GM12878 (cell line): ENCODE results near the gene GPR141. TPM values are rescaled to one million over a fixed set of nuclear protein-coding genes. Genes with fewer than 3 reads are reported as not detected.

ENCODE experiments used
- ATAC-seq: fragments of 200-7000 bp; cut with Tn5 transposase; 3 replicates; pipeline ENCODE4 v1.9.1; 2020; ENCODE audit warnings: mild to moderate bottlenecking, moderate library complexity
- BruUV-seq: library from RNA; stranded (reverse); fragments of 400-500 nt; replicated peaks from 2 replicates; lab custom pipeline; 2021; lab: Mats Ljungman, UMichigan
- CTCF ChIA-PET: fragments of 300-600 bp; sonication (Branson Sonifier 250); formaldehyde crosslinking; extraction: SDS; loops from one replicate; lab custom pipeline; 2021; ENCODE audit warnings: inconsistent platforms; lab: Yijun Ruan, JAX
- POLR2A ChIA-PET: fragments of 350-600 bp; formaldehyde crosslinking; extraction: SDS; loops from one replicate; lab custom pipeline; 2021; ENCODE audit warnings: inconsistent platforms; lab: Charles Lee
- RAD21 ChIA-PET: fragments of 300-600 bp; sonication (Branson Sonifier 250); formaldehyde crosslinking; loops from one replicate; lab custom pipeline; 2023; ENCODE audit warnings: antibody characterized with exemption; ENCODE audit not compliant: unreplicated experiment; lab: Charles Lee
- SMC1A ChIA-PET: fragments of 300-600 bp; sonication (Branson Sonifier 250); formaldehyde crosslinking; loops from one replicate; lab custom pipeline; 2023; ENCODE audit not compliant: unreplicated experiment, uncharacterized antibody; lab: Charles Lee
- DNase-seq: peaks from one replicate; pipeline ENCODE4 v3.0.0-alpha.2; 2011; ENCODE audit warnings: low read depth, low spot score
- FAIRE-seq: peaks from 3 replicates; lab custom pipeline; 2011; peaks lifted over from hg19 to GRCh38; lab: Jason Lieb, UNC
- H2AFZ ChIP-seq: 2 replicates; pipeline ENCODE4 v1.6.0; 2011; ENCODE audit warnings: low read depth, low read length, control low read depth; ENCODE audit not compliant: control insufficient read depth
- H3K27ac ChIP-seq: 2 replicates; pipeline ENCODE4 v1.5.1; 2011; ENCODE audit warnings: control low read depth; ENCODE audit not compliant: control insufficient read depth, insufficient read depth
- H3K27me3 ChIP-seq, 2 experiments: replicated peaks in 1 of 2; 2 replicates each; pipeline versions ENCODE4 v1.6.0 to v1.6.1; 2011; ENCODE audit warnings: low read length in 1 of 2; ENCODE audit not compliant: control insufficient read depth in 2 of 2, insufficient read depth in 2 of 2
- H3K36me3 ChIP-seq, 2 experiments: 2 replicates each; pipeline ENCODE4 v1.5.1; 2011; ENCODE audit warnings: low read length in 1 of 2; ENCODE audit not compliant: control insufficient read depth in 2 of 2, insufficient read depth in 2 of 2
- H3K4me1 ChIP-seq: 2 replicates; pipeline ENCODE4 v1.6.1; 2011; ENCODE audit warnings: mild to moderate bottlenecking, low read length, moderate library complexity, mixed read lengths; ENCODE audit not compliant: control insufficient read depth, insufficient read depth
- H3K4me2 ChIP-seq: 2 replicates; pipeline ENCODE4 v1.6.0; 2011; ENCODE audit warnings: control low read depth; ENCODE audit not compliant: control insufficient read depth, insufficient read depth
- H3K4me3 ChIP-seq: fragments of 200-600 bp; sonication (generic); 2 replicates; pipeline ENCODE4 v1.5.1; 2016
- H3K79me2 ChIP-seq: 2 replicates; pipeline ENCODE4 v1.6.0; 2011; ENCODE audit warnings: low read length; ENCODE audit not compliant: control insufficient read depth, insufficient read depth
- H3K9ac ChIP-seq: 2 replicates; pipeline ENCODE4 v1.8.0; 2011; ENCODE audit warnings: low read length, control low read depth, mixed read lengths; ENCODE audit not compliant: control insufficient read depth, insufficient read depth
- H3K9me3 ChIP-seq: replicated peaks from 3 replicates; pipeline ENCODE4 v1.5.1; 2011; ENCODE audit warnings: mild to moderate bottlenecking, low read length; ENCODE audit not compliant: control insufficient read depth, insufficient read depth
- H4K20me1 ChIP-seq: 2 replicates; pipeline ENCODE4 v1.6.0; 2011; ENCODE audit not compliant: control insufficient read depth, insufficient read depth
- BRCA1 ChIP-seq: IDR thresholded peaks from 2 replicates; pipeline ENCODE4 v1.6.1; 2011; ENCODE audit warnings: low read depth, low read length, improper control_type of control experiment
- DPF2 ChIP-seq: fragments of 450-650 bp; IDR thresholded peaks from 2 replicates; pipeline ENCODE4 v1.6.1; 2017; ENCODE audit warnings: mild to moderate bottlenecking
- EGR1 ChIP-seq, 2 experiments: IDR thresholded peaks; 1 replicate in 1 of 2; 2 replicates in 1 of 2; pipeline ENCODE4 v1.6.1; 2011 to 2012; ENCODE audit warnings: low read depth in 2 of 2, low read length in 2 of 2, borderline replicate concordance in 1 of 2, mild to moderate bottlenecking in 1 of 2, moderate library complexity in 1 of 2
- FOXK2 ChIP-seq: fragments of 450-650 bp; IDR thresholded peaks from 2 replicates; pipeline ENCODE4 v1.6.1; 2017; ENCODE audit warnings: mild to moderate bottlenecking, moderate library complexity
- GATAD2B ChIP-seq: fragments of 450-650 bp; conservative IDR thresholded peaks from 2 replicates; pipeline ENCODE4 v1.6.1; 2017; ENCODE audit warnings: low read depth, mild to moderate bottlenecking, moderate library complexity
- KLF5 ChIP-seq: fragments of 450-650 bp; IDR thresholded peaks from 2 replicates; pipeline ENCODE4 v1.6.1; 2014; ENCODE audit warnings: mild to moderate bottlenecking; ENCODE audit not compliant: partially characterized antibody
- MTA2 ChIP-seq: fragments of 450-650 bp; IDR thresholded peaks from 2 replicates; pipeline ENCODE4 v1.6.1; 2016; ENCODE audit warnings: low read depth, mild to moderate bottlenecking, moderate library complexity
- NFYB ChIP-seq: IDR thresholded peaks from 2 replicates; pipeline ENCODE4 v1.6.1; 2011; ENCODE audit warnings: low read depth, mild to moderate bottlenecking, low read length, improper control_type of control experiment, moderate library complexity; ENCODE audit not compliant: insufficient read depth
- RCOR1 ChIP-seq: conservative IDR thresholded peaks from 2 replicates; pipeline ENCODE4 v1.6.1; 2012; ENCODE audit warnings: low read depth, low read length, improper control_type of control experiment
- RUNX3 ChIP-seq: IDR thresholded peaks from 2 replicates; pipeline ENCODE4 v1.6.1; 2012; ENCODE audit warnings: low read length, inconsistent platforms
- SIX5 ChIP-seq: IDR thresholded peaks from 2 replicates; pipeline ENCODE4 v1.6.1; 2011; ENCODE audit warnings: mild to moderate bottlenecking, low read depth, low read length, moderate library complexity; ENCODE audit not compliant: severe bottlenecking
- SMC3 ChIP-seq: IDR thresholded peaks from 2 replicates; pipeline ENCODE4 v1.6.1; 2011; ENCODE audit warnings: low read length, improper control_type of control experiment, borderline replicate concordance
- SPI1 ChIP-seq: IDR thresholded peaks from 2 replicates; pipeline ENCODE4 v1.6.1; 2011; ENCODE audit warnings: low read depth, mild to moderate bottlenecking, low read length, moderate library complexity, borderline replicate concordance; ENCODE audit not compliant: insufficient read depth
- ZNF384 ChIP-seq: IDR thresholded peaks from 2 replicates; pipeline ENCODE4 v1.6.1; 2012; ENCODE audit warnings: low read depth, mild to moderate bottlenecking, low read length, improper control_type of control experiment, borderline replicate concordance
- WGBS: methylation state at CpG from one replicate; pipeline ENCODE4 v1.1.6; 2016; ENCODE audit warnings: low lambda C conversion rate; ENCODE audit not compliant: insufficient replicate concordance, insufficient coverage; ENCODE audit errors: missing lambda C conversion rate; 5-methylcytosine and 5-hydroxymethylcytosine counted together
- in situ Hi-C: fragments of 300-500 bp; cut with MboI; formaldehyde crosslinking; loops from 9 replicates; pipeline ENCODE4 v1.14.3; 2018; ENCODE audit warnings: mixed read lengths
- intact Hi-C: fragments of 100-400 bp; cut with micrococcal nuclease; formaldehyde crosslinking; loops from one replicate; pipeline ENCODE4 v1.14.2; 2022; ENCODE audit not compliant: unreplicated experiment
- polyA plus RNA-seq, 11 experiments: library from polyadenylated mRNA; depleted of rRNA in 4 of 11; unstranded in 6 of 11; stranded (reverse) in 5 of 11; fragments of >200 nt; fragmentation: Nextera tagmentation in 4 of 11; fragmentation: Illumina TruSeq in 1 of 11; extraction: Ambion mirVana in 4 of 11; extraction: Trizol in 1 of 11; gene quantifications; 1 replicate in 1 of 11; 2 replicates in 10 of 11; pipeline versions ENCODE4 v1.2.1 to v1.2.3, GENCODE V29; 2011 to 2016; ENCODE audit warnings: inconsistent platforms in 2 of 11, missing spikeins in 2 of 11, low read depth in 1 of 11
- total RNA-seq, 4 experiments: library from RNA; depleted of rRNA in 3 of 4; stranded (reverse); fragments of >200 nt in 3 of 4; fragmentation: Illumina TruSeq in 1 of 4; extraction: Trizol in 1 of 4; gene quantifications; 2 replicates each; pipeline versions ENCODE4 v1.2.1 to v1.2.3, GENCODE V29; 2013 to 2021
- TF ChIP-seq, protein P1 (sequence below): fragments of 450-650 bp; IDR thresholded peaks from 2 replicates; pipeline ENCODE4 v1.6.1; 2017; ENCODE audit warnings: borderline replicate concordance

The GPR141 gene
- total and polyA plus RNA-seq, 10 of the 15 experiments (the other 5 are each of a cell fraction or from before 2014, with no cell fraction given) = 0.56 to 3.9 (median 1.2) TPM

DNA sequence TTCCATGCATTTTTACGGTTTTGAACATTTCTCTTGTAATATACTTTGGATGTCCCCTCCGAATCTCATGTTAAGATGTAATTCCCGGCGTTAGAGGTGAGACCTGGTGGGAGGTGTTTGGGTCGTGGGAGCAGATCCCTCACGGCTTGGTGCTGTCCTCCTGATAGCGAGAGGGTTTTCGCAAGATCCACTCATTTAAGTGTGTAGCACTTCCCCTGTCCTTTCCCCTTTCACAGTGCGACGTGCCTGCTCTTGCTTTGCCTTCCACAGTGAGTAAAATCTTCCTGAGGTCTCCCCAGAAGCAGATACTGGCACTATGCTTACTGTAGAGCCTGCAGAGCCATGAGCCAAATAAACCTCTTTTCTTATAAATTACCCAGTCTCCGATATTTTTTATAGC, 6.6 kb downstream of the GPR141 start:
- ATAC-seq = no peak
- intact Hi-C loops (no loop called here), in situ Hi-C loops (no loop called here)
- peaks cover 5% of the 10 kb centered on the region; the same call in 2 of the 3 replicates for H3K9me3 ChIP-seq
- H3K27ac ChIP-seq = no peak overlapping the region
- peak overlapping the region; percentile 42 for H3K4me3 ChIP-seq
- BruUV-seq = no TSS peak
- H3K4me2 ChIP-seq = peak overlapping the region; percentile 22
- DNase-seq = no peak
- peaks cover 4% of the 10 kb centered on the region; the same call in 1 of the 2 replicates for H3K4me1 ChIP-seq
- FAIRE-seq = no peak
- no peaks in the 10 kb centered on the region for H3K27me3 ChIP-seq
- H4K20me1 ChIP-seq = no peaks in the 10 kb centered on the region
- H3K9ac ChIP-seq = no peak overlapping the region
- ChIA-PET POLR2A (no interaction called here), RAD21 (no interaction called here), SMC1A (no interaction called here), CTCF (no interaction called here)
- H2AFZ ChIP-seq = no peak overlapping the region
- WGBS = 85% methylated on average over 11 of the region's 11 CpGs
- H3K79me2 ChIP-seq = no peaks in the 10 kb centered on the region; the same call in 1 of the 2 replicates
- H3K36me3 ChIP-seq = no peaks in the 10 kb centered on the region
- no peak for TF ChIP-seq SIX5
- peak; percentile 13; the same call in 1 of the 2 replicates for TF ChIP-seq SPI1

DNA sequence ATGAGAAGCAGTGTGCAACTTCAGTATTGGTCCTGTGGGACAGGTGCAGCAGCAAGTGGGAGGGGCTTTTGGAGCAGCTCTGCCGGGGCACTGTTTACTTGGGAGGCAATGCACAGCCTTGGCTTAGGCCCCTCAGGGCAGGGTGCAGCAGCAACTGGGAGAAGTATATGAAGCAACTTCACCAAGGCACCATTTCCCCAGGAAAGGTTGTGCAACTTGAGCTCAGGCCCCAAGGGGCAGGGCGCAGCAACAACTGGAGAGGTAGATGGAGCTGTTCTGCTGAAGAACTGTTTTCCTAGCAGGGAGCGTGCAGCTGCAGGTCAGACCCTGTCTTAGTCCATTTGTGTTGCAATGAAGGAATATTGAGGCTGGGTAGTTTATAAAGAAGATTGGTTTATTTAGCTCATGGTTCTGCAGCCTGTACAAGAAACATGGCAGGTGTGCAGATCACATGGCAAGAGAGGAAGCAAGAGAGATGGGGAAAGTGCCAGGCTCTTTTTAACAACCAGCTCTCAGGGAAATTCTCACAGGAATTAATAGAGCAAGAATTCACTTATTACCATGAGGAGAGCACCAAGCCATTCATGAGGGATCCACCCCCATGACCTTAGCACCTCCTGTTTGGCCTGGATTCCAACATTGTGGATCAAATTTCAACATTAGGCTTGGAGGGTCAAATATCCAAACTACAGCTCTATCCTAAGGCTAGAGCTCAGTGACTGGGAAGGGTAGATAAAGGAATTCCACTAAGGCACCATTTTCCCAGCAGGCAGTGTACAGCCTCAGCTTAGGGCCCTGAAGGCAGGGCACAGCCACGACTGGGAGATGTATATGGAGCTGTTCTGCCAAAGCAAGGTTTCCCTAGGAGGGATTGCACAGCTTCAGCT, 10.9 kb downstream of the GPR141 start:
- intact Hi-C loops = no loop called here
- RAD21 ChIA-PET = interaction anchor here (0.8 to 2.8 kb wide), 12 partner anchors 10 to 137 kb away, joined by 3 to 18 read pairs (median 5); partner anchors contain the start of gene GPR141
- FAIRE-seq (no peak), DNase-seq (no peak), ATAC-seq (no peak)
- CTCF ChIA-PET = interaction anchor here (0.8 to 3.3 kb wide), 12 partner anchors 11 to 198 kb away, joined by 3 to 17 read pairs (median 6); partner anchors contain the start of gene GPR141
- SMC1A ChIA-PET = interaction anchor here (0.6 to 5.1 kb wide), 20 partner anchors 9 to 143 kb away, joined by 3 to 55 read pairs (median 4); partner anchors contain the start of gene GPR141
- Histone ChIP-seq H3K9ac (no peak overlapping the region), H3K4me2 (no peak overlapping the region), H3K79me2 (no peaks in the 10 kb centered on the region), H2AFZ (peak overlapping the region; percentile 5; the same call in 1 of the 2 replicates), H3K36me3 (no peaks in the 10 kb centered on the region), H3K4me3 (no peak overlapping the region), H3K27ac (no peak overlapping the region; the same call in 1 of the 2 replicates), H3K27me3 (no peaks in the 10 kb centered on the region), H3K9me3 (peaks cover 5% of the 10 kb centered on the region; the same call in 2 of the 3 replicates), H4K20me1 (no peaks in the 10 kb centered on the region), H3K4me1 (peaks cover 7% of the 10 kb centered on the region)
- POLR2A ChIA-PET = interaction anchor here (0.6 to 2.3 kb wide), 3 partner anchors 10 to 123 kb away, joined by 3 to 12 read pairs (median 5); partner anchors contain the start of gene GPR141
- BruUV-seq = no TSS peak
- 82% methylated on average over 4 of the region's 4 CpGs for WGBS
- in situ Hi-C loops = no loop called here
- TF ChIP-seq SMC3 (no peak), DPF2 (no peak), ZNF384 (no peak), KLF5 (no peak), FOXK2 (no peak), NFYB (no peak), BRCA1 (no peak), EGR1 (IDR thresholded peaks at IDR 0.05; ENCODE audit: borderline replicate concordance in 1 of 2, low read depth in 2 of 2, low read length in 2 of 2) (no peak), RCOR1 (no peak), RUNX3 (no peak), GATAD2B (no peak), MTA2 (no peak)
- TF ChIP-seq, protein P1, sequence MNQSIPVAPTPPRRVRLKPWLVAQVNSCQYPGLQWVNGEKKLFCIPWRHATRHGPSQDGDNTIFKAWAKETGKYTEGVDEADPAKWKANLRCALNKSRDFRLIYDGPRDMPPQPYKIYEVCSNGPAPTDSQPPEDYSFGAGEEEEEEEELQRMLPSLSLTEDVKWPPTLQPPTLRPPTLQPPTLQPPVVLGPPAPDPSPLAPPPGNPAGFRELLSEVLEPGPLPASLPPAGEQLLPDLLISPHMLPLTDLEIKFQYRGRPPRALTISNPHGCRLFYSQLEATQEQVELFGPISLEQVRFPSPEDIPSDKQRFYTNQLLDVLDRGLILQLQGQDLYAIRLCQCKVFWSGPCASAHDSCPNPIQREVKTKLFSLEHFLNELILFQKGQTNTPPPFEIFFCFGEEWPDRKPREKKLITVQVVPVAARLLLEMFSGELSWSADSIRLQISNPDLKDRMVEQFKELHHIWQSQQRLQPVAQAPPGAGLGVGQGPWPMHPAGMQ = no peak
